Pancreas (tissue), 10 donors: ENCODE results near the gene ACY1. TPM values are rescaled to one million over a fixed set of nuclear protein-coding genes. Genes with fewer than 3 reads are reported as not detected.

Experiments used
- ATAC-seq, 4 donors: fragments of 200-7000 bp; cut with Tn5 transposase; one replicate each; pipeline versions ENCODE4 v1.8.0 to v1.9.1; 2020; ENCODE audit warnings: mild to moderate bottlenecking in 4 of 4, moderate library complexity in 4 of 4
- DNase-seq, 6 donors: peaks; one replicate each; pipeline ENCODE4 v3.0.0-alpha.2; 2020
- FAIRE-seq: peaks from 2 replicates; lab custom pipeline; 2012; peaks lifted over from hg19 to GRCh38; lab: Jason Lieb, UNC
- H3K27ac ChIP-seq, 4 donors: fragments of 200-600 bp; sonication (generic); 1 replicate in 3 of 4; 2 replicates in 1 of 4; pipeline versions ENCODE4 v1.5.0 to v1.8.0; 2020
- H3K27me3 ChIP-seq, 4 donors: fragments of 200-600 bp; one replicate each; pipeline ENCODE4 v1.8.0; 2021
- H3K36me3 ChIP-seq, 3 donors: fragments of 200-600 bp; sonication (generic) in 1 of 3; one replicate each; pipeline versions ENCODE4 v1.5.0 to v1.8.0; 2020 to 2021
- H3K4me1 ChIP-seq, 3 donors: fragments of 200-600 bp; one replicate each; pipeline ENCODE4 v1.8.0; 2021
- H3K4me3 ChIP-seq, 4 donors: fragments of 200-600 bp; sonication (generic) in 2 of 4; one replicate each; pipeline versions ENCODE4 v1.5.0 to v1.8.0; 2020 to 2021
- H3K9me3 ChIP-seq, 4 donors: fragments of 200-600 bp; one replicate each; pipeline ENCODE4 v1.8.0; 2021
- WGBS, 2 donors: extraction: QIAGEN DNeasy Blood & Tissue Kit; methylation state at CpG; one replicate each; pipeline ENCODE4 v1.1.7; 2013; 5-methylcytosine and 5-hydroxymethylcytosine counted together
- intact Hi-C, 3 donors: fragments of 100-400 bp; cut with DNase I; formaldehyde crosslinking; loops; one replicate each; pipeline versions ENCODE4 v1.11.1 to v1.14.2; 2022
- polyA plus RNA-seq, 2 donors: library from polyadenylated mRNA; stranded (reverse); fragments of 200-250 nt; gene quantifications; one replicate each; pipeline ENCODE4 v1.2.3, GENCODE V29; 2013
- total RNA-seq, 6 donors: library from RNA; stranded (reverse); fragmentation: NEBNext Ultra II Directional in 4 of 6; extraction: Animal tissue kit (Norgen Biotek cat#: 25700) in 4 of 6; gene quantifications; one replicate each; pipeline versions ENCODE4 v1.2.1 to v1.2.4, GENCODE V29; 2021 to 2023
- TF ChIP-seq, protein P1 (sequence below), 4 donors: fragments of 200-600 bp; sonication (generic) in 3 of 4; IDR thresholded peaks; one replicate each; pipeline versions ENCODE4 v1.5.0 to v1.8.0; 2021; ENCODE audit warnings: antibody characterized with exemption in 4 of 4
- donor health status: healthy with polysubstance abuse.
- donor health status: DM: no; HTN: no; CAD: no; lungs with moderate emphysema.
- donor health status: DM: no; HTN: no; CAD: no.
- donor health status: control.
- donor health status: control.
- donor health status: Bipolar disorder and iron deficiency.
- donor health status: DM: yes; HTN: yes; CAD: no.
- donor health status: DM: no; HTN: no; CAD: no.
- donor health status: DM: no; HTN: no; CAD: no.
- donor health status: DM: yes; HTN: yes; CAD: no.

Gene ACY1
- total RNA-seq, result 10 to 100 TPM in 4 of 6 donors, 1 to 10 TPM in 2; 5.7 to 16.8 (median 14.2) TPM
- polyA plus RNA-seq, result 10 to 100 TPM; 15.8 to 21.5 TPM

DNA sequence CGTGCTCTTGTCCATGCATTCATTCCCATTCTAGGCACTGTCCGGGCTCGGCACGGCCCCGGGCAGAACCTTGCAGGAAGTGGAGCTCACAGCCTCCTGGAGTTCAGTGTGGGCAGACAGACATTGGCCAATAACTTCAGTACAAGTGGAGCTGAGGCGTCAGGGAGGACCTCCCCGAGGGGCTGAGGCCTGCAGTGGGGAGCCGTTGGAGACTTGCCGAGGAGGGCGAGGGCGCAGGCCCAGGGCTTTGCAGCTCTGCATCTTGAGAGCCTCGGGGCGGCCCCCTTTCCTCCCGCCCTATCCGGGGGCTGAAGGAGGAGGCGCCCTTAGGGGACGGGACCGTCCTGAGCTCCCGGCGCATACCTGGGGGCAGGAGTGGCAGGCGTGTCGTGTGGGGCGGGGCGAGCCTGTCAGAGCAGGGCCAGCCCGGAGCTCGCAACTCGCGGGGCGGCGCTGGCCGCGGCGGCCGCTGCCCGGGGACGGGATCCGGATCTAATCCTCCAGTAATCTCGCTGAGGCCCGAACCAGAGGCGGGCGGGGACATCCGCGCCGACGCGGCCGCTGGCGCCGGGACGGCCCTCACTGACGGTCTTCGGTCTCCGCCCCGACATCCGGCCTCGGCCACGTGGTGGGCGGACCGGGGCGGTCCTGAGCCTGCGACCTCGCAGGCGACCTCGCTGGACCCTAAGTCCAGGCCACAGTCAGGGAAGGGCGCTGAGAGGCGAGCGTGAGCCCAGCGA, at the start of gene ACY1:
Gene ACY1, plus strand, starts transcription at position 698 of the 740 bp plus-strand sequence. CDS start 530 bp downstream, outside the sequence.
- DNase-seq (peak; percentile 79 to 94 (median 87)), FAIRE-seq (no peak), ATAC-seq (peak; percentile 86 to 90 (median 88))
- H3K4me3 ChIP-seq, result peak within 1 kb of the TSS; percentile 39 to 63 (median 54)
- TF ChIP-seq, protein P1, sequence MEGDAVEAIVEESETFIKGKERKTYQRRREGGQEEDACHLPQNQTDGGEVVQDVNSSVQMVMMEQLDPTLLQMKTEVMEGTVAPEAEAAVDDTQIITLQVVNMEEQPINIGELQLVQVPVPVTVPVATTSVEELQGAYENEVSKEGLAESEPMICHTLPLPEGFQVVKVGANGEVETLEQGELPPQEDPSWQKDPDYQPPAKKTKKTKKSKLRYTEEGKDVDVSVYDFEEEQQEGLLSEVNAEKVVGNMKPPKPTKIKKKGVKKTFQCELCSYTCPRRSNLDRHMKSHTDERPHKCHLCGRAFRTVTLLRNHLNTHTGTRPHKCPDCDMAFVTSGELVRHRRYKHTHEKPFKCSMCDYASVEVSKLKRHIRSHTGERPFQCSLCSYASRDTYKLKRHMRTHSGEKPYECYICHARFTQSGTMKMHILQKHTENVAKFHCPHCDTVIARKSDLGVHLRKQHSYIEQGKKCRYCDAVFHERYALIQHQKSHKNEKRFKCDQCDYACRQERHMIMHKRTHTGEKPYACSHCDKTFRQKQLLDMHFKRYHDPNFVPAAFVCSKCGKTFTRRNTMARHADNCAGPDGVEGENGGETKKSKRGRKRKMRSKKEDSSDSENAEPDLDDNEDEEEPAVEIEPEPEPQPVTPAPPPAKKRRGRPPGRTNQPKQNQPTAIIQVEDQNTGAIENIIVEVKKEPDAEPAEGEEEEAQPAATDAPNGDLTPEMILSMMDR (IDR thresholded peaks at IDR 0.05), result no peak
- H3K9me3 ChIP-seq, result no peaks in the 10 kb centered on the region
- 0 to 1% methylated on average over 61 to 68 of the region's 68 CpGs for WGBS, 2 donors
- no peaks in the 10 kb centered on the region for H3K27me3 ChIP-seq
- H3K4me1 ChIP-seq, result peaks cover 5 to 13% (median 10%) of the 10 kb centered on the region in 3 donors
- no peaks in the 10 kb centered on the region for H3K36me3 ChIP-seq
- peak within 1 kb of the TSS; percentile 84 to 94 (median 92) for H3K27ac ChIP-seq
- intact Hi-C loops, result no loop called here

- no peak for FAIRE-seq
- Histone ChIP-seq H3K36me3 (peaks cover 0 to 45% (median 11%) of the 10 kb centered on the region in 3 donors), H3K4me3 (no peak overlapping the region), H3K9me3 (no peaks in the 10 kb centered on the region), H3K27me3 (no peaks in the 10 kb centered on the region), H3K27ac (no peak overlapping the region), H3K4me1 (no peaks in the 10 kb centered on the region)
- no peak for DNase-seq
- no peak for ATAC-seq
- TF ChIP-seq, protein P1 (IDR thresholded peaks at IDR 0.05), result no peak
- 89 to 94% methylated on average over 11 of the region's 11 CpGs for WGBS, 2 donors
- intact Hi-C loops, result no loop called here
Measured at GRCh38 chr3:51934139-51934850, 49.0 kb upstream of the ACY1 start.

DNA sequence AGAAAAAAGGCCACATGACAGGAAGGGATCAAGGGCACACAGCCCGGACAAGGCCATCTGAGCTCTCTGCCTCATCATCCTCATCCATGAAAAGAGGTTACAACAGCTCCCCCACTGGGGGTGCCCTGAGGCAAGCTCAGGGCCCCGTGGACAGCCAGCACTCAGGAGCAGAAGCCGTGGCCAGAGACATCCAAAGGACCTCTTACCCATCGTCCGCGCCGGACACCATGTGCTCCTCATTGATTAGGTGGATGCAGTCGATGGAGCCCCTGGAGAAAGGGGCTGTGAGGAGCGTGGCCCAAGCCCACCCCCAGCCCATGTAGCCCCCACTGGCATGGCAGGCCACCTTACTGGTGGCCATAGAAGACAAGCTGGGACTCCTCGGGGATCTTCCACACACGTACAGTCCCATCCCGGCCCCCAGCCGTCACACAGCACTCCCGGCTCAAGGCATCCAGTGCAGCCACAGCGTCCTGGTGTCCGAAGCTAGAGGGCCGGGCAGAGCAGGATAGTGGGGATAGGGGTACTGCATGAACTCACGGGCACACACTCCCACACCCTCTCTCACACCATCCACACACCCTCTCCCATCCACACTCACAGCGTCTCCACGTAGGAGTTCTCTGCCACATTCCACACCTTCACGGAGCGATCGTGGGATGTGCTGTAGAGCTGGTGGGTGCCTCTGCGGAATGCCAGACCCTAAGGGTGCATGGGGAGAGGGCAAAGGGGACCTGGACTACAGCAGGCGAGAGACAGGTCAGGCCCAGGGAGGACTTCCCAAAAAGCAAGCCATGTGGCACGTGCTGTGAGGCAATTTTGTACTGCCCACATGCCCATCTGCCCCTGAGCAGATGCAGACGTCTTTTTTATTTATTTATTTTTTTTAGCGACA, 48.1 kb upstream of the ACY1 start:
- peaks cover 0 to 5% (median 0%) of the 10 kb centered on the region in 3 donors for H3K4me1 ChIP-seq
- ATAC-seq (no peak), FAIRE-seq (no peak), DNase-seq (no peak)
- peaks cover 0 to 45% (median 11%) of the 10 kb centered on the region in 3 donors for H3K36me3 ChIP-seq
- no peak overlapping the region for H3K27ac ChIP-seq
- TF ChIP-seq, protein P1 (IDR thresholded peaks at IDR 0.05), result no peak
- H3K9me3 ChIP-seq, result no peaks in the 10 kb centered on the region
- H3K27me3 ChIP-seq, result no peaks in the 10 kb centered on the region
- no peak overlapping the region for H3K4me3 ChIP-seq
- intact Hi-C loops, result no loop called here
- 93 to 95% methylated on average over 28 of the region's 28 CpGs for WGBS, 2 donors

- Histone ChIP-seq H3K27ac (no peak overlapping the region), H3K9me3 (no peaks in the 10 kb centered on the region), H3K36me3 (peaks cover 0 to 45% (median 11%) of the 10 kb centered on the region in 3 donors), H3K27me3 (no peaks in the 10 kb centered on the region), H3K4me1 (peaks cover 0 to 14% (median 5%) of the 10 kb centered on the region in 3 donors), H3K4me3 (no peak overlapping the region)
- TF ChIP-seq, protein P1 (IDR thresholded peaks at IDR 0.05), result no peak
- 94 to 96% methylated on average over 25 of the region's 25 CpGs for WGBS, 2 donors
- FAIRE-seq (no peak), ATAC-seq (no peak), DNase-seq (no peak)
- intact Hi-C loops, result no loop called here
Measured at GRCh38 chr3:51935886-51936755, 47.2 kb upstream of the ACY1 start.
